Measurements from ENCODE around the gene CRMP1.

CRMP1 gene

DNA sequence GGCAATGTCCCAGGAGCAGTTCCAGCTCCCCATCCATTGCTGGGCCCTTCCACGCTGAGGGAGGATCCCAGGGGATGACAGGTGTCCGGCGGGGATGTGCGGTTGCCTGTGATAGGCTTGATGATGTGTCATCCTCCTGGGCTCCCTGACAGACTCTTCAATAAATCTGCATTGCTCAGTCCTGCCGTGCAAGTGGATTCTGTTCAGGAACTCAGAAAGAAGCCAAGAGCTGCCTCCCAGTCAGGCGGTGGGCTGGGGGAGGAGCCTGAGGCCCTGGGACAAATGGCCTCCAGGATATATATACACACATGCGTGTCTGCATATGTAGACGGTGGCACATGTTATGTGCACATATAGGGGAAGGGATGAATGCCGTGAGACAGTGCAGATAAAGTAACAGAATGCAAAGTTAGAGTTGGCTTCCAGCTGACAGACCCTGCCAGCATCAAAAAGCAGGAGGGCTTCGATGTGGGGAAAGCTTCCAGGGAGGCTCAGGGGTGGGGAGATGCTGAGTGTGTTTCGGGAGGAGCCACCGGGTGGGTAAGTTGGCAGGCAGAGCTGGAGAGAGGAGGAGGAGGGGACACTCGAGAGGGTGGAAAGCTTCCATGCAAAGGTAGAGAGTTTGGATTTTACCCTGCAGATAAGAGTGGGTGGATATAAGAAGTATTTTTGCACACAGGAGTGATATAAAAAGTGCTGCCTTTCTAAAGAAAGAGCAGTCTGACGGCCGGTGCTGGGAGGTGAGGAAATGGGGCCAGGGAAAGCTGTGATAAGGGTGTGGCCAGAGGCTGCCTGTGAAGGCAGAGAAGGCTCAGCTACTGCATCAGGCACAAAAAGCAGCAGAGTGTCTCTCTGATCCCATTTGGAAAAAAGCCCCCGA is 28.5 kb upstream of the CRMP1 start:
- in situ Hi-C loops (cut with MboI; ENCODE audit: low sequenced_read_pairs): no loop called here

DNA sequence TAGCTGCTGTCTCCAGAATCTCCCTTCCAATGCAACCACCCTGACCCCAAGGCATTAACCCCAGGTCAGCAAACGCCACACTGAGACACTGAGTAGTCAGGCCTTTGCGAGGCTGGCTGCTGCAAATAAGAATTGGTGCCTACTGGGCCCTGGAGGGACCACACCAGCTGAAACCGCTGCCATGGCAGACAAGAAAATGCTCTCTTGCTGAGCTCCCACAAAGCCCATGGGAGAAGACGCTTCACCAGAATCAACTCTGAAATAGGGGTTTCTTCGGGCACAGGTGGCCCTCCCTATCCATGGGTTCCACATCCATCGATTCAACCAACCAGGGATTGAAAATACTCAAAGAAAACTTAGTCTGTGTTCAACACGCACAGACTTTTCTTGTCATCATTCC is 26.7 kb upstream of the CRMP1 start:
- in situ Hi-C loops (cut with MboI; ENCODE audit: low sequenced_read_pairs): no loop called here

DNA sequence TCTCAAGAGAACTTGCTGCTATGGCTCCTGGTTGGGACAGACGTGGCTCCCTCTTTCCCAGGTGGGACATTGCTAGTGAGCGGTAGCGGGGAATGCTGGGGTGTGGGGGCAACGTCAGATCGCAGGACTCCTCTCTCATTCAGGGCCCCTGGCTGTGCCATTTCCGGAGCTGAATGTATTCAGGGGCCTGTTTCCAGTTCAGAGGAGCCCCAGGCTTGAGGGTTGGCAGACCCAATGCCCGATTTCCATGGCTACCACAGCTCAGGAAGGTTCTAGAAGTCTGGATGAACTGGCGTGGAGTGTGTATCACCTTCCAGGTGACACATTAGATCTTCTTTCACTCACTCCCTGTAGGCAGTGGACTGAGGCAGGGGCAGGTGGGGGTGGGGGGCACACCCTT is 26.2 kb upstream of the CRMP1 start:
- in situ Hi-C loops (cut with MboI; ENCODE audit: low sequenced_read_pairs): no loop called here

DNA sequence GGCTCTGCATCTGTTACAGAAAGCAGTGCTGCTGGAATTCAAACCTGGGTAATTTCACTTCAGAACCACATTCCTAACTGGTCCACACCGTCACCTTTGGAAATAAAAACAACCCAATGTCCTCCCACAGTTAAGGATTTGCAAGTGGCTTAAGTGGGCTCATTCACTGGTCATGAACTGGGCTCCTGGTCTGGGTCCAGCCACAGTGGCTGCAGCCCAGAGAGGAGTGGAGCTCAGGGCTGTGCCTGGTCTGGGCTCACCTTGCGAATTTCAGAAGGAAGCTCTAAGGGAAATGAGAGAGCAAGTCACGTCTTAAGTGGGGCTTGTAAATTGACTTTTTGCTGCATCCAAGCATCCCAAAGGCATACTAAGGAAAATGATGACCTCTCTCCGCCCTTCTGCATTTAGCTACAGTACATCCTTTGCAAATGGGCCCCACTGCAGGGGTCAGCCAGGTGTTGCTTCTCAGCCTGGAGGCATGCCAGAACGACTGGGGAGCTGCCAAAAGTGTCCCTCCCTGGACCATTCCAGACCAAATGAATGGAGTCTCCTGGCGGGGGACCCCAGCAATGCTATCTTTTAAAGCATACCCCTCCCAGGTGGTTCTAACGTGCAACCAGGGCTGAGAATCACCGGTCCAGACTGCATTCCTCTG is 25.6 kb upstream of the CRMP1 start:
- in situ Hi-C loops (cut with MboI; ENCODE audit: low sequenced_read_pairs): no loop called here

DNA sequence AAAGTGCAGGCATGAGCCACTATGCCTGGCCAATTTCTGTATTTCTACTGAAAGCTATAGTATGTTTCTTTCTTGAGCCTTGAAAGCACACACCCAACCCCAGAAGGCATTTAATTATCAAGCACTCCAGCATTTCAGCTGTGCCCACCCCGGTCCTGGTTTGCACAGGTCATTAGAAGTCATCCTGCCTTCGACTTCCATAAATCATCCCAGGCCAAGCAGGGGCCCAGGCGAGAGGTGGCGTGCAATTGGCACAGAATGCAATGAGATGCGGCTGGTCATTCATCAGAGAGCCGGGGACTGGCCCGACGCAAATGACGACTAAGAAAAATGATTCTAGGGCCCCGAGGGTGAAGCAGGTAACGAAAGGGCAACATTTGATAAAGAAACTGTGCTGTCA is 24.8 kb upstream of the CRMP1 start:
- in situ Hi-C loops (cut with MboI; ENCODE audit: low sequenced_read_pairs): no loop called here

DNA sequence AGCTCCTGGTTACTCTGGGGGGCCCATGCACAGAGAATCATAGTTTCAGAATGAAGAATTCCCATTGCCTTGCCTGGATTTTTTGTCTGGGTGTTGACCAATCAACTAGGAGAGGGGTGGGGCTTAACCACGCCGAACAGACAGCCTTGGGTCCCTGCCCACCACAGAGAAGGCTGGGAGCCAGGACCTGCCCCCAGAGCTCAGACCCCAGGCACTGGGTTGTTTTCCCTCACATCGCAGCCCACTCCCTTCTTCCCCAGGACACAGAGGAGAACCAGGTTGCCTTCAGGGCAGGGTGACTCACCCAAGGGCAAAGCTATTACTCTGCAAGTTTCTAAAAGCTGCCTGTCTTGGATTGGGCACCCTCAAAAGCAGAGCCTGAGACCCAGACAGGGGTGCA is 23.3 kb upstream of the CRMP1 start:
- in situ Hi-C loops (cut with MboI; ENCODE audit: low sequenced_read_pairs): no loop called here

DNA sequence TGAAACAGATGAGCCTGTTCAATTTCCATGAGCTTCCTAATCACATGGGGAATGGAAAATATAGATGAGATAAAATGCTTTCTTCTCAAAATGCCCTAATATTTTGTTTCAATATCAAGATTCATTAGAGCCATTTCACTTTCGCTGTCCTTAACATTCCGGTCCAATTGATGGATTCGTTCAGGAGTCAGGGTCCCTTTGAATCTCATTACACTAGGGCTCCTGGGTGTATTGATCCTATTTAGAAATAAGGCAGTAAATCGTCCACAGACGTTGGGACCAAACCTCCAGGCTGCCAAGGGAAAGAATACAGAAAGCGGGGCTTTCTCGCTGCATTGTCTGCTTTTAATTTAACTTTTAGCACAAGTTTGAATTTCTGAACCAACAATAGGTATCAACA is 20.6 kb upstream of the CRMP1 start:
- in situ Hi-C loops (cut with MboI; ENCODE audit: low sequenced_read_pairs): no loop called here

DNA sequence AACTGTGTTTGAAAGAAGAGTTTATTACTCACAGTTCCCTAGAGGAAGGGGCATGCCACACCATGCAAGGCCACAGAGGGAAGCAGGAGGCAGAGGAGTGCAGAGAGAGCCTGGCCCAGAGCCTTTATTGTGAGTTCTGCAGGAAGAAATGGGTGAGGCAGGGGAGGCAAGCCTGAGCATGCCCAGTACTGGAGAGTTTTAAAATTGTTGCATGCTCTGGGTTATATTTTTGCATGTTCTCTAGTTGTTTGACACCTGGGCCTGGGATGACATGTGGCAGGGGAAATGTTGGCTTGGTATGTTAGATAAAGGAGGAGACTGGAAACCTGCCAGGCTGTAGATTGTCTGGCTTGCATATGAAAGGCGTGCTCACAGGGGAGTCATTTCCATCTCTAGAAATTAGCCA is 19.7 kb upstream of the CRMP1 start:
- in situ Hi-C loops (cut with MboI; ENCODE audit: low sequenced_read_pairs): no loop called here

DNA sequence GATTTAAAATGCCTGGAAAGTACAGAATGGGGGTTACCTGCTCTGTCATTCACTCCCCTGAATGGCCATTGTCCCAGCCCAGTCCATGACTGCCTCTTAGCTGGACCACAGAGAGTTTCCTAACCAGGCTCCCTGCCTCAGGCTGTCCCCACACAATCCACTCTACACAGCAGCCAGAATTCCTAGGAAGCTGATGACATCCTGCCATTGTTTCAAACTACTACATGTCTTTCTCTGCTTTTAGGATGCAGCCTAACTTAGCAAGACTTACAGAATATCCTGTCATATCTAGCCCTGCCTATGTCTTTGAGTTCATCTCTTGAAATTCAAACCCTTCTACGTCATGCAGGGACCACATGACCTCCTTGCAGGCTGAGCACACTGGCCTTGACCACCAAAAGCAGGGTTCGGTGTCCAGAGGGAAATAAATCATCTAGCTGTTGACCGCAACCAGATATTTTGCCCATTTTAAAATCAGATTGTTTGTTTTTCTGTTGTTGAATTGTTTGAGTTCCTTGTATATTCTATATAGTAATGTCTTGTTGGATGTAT is 16.1 kb upstream of the CRMP1 start:
- in situ Hi-C loops (cut with MboI; ENCODE audit: low sequenced_read_pairs): no loop called here

DNA sequence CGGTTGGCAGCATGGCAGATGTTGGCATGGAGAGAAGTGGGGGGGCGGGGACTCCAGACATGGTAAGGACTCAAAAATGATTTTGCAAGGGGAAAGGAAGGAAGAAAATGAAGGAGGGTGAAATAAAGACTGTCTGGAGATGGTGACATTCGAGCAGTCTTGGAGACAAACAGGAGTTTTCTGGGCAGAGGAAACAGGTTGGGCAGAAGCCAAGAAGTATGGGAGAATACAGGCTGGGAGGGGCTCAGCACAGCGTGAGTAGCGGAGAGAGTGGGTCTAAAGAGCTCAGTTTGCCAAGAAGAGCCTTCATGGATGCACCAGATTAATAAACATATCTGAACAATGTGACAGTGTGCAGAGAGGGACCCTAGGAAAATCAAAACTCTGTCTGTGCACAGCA is 13.3 kb upstream of the CRMP1 start:
- in situ Hi-C loops (cut with MboI; ENCODE audit: low sequenced_read_pairs): no loop called here

DNA sequence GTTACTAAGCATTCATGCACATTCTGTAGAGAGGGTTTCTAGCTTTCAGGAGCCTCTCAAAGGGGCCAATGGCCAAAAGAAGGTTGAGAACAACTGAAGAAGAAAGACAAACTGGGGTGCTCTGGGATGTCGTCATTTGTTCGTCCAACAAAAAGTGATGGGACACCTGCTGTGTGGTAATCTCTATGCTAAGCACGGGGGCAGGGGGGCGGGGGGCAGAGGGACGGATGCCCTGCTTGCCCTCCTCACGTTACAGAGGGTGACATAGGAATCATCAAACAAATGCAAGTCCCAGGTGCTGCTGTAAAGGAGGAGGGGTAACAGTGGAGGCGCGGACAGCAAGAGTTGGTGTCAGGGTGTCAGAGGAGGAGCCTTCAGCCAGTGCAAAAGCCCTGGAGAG is 12.8 kb upstream of the CRMP1 start:
- in situ Hi-C loops (cut with MboI; ENCODE audit: low sequenced_read_pairs): no loop called here

DNA sequence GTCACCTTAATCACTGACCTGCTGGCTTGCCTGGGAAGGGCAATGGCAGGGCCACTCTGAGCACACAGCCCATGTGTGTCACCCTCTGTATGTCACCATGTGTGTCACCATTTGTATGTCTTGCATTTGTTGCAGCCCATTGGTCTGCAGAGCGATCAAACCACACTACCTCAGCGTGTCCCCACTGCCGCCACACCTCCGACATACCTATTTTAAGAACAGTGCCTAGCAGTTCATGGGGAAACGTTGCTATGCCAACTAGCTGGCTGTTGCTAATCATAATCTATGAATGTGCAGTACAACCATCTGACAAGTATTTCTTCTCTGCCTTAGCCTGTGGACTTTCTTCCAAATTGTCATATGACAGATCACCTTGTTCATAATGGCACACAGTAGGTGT is 8.0 kb upstream of the CRMP1 start:
- in situ Hi-C loops (cut with MboI; ENCODE audit: low sequenced_read_pairs): no loop called here

DNA sequence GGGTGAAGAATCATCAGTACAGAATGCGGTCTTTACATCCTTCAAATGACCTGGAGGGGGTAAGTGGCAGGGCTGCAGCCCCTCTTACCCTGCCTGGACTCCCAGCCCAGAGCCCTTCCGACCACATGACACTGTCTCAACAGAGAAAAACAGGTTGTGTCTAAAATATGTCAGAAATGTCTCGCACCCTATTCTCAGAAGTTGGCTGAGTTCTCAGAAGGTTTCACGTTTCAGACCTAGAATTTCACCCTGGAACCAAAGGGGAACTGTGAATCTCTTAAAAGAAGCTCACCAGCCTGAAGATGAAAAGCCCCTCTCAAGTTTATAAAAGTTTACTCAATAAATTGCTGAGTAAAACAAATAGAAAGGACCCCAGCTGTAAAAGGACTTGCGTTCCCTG is 7.0 kb upstream of the CRMP1 start:
- in situ Hi-C loops (cut with MboI; ENCODE audit: low sequenced_read_pairs): no loop called here

DNA sequence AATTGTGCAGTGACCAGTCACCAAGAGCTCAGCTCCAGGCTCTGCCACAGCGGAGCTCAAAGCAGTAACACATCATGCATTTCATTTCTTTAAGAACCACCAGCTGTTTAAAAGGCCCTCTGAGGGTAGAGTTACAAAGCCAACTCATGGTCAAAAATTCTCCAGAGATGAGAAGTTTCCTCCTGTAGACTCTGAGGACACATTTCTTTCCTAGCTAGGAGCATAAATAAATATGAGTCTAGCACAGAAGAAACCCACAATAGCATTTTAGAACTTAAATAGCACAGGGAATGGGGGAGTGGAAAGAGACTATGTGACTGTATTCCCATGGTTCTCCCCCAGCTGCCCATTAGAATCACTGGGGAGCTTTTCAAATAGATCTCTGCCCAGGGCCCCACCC is 6.5 kb upstream of the CRMP1 start:
- in situ Hi-C loops (cut with MboI; ENCODE audit: low sequenced_read_pairs): no loop called here

DNA sequence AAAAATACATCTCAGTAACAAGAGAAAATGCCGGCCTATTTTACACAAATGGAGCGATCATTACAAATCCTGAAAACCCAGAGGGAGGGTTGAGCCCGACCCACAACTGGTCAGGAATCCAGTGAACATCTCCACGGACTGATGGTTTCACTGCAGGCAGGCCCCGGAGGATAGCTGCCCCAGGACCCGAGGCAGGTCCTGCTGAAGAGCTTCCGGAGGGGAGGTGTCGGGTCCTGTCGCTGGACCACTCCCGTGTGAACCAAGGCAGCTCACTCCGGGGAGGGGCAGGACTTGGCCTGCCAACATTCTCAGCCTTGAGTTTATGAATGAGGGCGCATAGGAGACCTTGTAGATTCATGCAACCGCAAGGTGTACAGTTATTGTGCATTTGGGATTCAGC is 4.8 kb upstream of the CRMP1 start:
- in situ Hi-C loops (cut with MboI; ENCODE audit: low sequenced_read_pairs): no loop called here

DNA sequence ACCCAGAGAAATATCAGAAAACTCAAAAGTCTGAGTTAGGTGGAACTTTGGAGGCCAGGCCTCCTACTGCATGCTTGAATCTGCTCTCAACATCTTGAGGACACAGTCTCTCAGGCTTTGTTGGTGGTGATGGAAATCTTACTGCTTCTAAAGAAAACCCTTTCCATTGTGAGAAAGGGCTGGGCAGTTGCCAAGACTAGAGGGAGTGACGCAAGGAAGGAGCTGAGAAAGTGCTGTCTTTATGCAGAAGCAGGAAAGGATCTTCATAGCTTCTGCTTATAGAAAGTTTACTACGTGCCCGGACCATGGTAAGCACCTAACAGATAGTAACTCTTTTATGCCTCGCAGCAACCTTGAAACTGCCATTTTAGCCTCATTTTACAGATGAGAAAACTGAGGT is 2.4 kb upstream of the CRMP1 start:
- in situ Hi-C loops (cut with MboI; ENCODE audit: low sequenced_read_pairs): no loop called here

DNA sequence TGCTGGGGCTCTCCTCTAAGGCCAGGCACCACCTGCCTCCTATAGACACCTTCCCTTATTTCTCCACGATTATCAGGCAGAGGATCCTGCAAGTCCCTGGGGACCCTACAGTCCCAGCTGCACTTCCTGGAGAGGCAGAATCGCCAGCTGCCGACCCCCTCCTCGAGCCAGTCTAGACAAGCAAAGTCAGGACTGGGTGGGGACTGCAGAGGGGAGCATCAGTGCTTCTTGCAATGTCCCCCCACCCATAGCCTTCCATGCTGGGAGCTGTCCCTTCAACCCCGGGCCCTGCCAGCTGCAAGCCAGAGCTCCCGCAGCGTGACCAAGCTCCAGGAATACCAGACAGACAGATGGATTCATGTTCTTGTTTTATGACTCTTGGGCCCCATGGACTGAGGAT is 1.4 kb upstream of the CRMP1 start:
- in situ Hi-C loops (cut with MboI; ENCODE audit: low sequenced_read_pairs): no loop called here

DNA sequence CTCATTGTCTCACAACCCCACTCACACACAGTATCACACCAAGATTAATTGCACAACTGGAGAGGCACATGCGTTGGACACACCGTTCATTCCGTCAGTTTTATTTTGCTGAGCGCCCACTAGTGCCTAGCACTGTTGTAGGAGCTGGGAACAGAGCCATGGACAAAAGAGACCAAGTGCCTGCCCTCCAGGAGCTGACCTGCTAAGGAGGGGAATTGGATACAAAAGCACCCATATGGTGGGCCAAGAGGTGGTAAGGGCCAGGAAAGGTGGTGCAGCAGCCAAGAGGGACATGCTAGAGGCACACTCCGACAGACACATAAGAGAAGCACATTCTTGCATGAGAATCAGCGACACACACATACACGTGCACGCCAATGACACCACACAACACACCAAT is 705 bp upstream of the CRMP1 start:
- in situ Hi-C loops (cut with MboI; ENCODE audit: low sequenced_read_pairs): no loop called here

DNA sequence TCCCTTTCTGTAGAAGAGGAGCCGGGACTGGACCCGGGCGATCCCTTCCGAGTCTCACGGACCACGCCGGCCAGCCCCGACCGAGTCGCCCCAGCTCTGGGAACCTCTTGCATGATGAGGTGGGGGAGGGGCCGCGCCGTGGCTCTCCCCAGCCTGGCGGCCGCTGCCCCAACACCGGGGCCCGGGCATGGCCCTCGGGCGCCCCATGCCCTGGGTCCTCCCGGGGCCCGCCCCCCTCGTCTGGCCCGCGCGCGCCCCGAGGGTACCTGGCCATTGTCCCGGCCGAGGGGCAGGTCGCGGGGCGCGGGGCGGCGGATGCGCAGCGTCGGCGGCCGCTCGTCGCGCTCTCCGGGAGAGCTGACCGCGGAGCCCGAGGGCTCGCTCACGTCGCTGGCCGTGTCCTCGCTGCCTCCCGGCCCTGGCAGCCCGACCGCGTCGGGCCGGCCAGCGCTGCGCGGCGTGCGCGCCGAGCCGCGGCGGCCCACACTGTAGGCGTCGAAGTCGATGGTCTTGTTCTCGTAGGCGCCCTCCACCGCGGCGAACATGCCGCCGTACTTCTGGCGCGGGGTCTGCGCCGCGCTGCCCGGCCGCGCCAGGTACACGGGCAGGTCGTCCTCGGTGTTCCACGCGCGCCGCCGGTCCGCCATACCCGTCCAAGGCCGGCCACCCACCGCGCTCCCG is 423 bp downstream of the CRMP1 start:
- in situ Hi-C loops (cut with MboI; ENCODE audit: low sequenced_read_pairs): no loop called here

DNA sequence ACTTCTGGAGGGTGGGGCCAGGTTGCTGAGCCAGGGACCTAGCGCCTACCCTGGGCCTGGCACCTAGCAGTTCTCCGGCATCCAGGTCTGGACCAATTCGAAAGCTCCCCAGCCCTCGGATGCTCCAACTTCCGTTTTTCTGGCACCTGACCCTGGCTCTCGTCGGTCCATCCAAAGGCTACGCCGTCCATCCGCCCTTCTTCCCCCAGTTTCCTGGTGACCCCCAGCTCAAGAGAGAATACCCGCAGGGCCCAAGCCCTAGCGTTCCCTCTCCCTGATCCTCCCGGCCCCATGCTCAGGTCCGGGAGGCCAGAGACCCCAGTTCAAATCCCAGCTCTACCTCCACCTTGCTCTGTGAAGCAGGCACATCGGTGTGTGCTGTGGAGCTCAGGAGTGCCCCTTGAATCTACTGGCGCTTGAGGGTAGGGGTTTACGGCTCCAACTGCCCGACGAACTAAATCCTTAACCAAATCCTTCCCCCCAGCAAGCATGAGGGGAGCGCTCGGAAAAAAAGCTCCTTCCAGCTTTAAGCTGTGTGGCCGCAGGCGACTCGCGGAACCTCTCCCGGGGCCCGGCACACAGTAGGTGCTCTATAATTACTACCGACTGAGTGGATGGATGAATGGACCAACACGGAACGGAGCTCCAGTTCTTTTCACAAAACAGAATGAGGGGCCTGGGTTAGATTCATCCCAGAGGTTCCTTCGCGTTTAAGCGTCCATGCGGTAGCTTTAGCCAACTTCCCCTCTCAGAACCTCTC is 1.1 kb downstream of the CRMP1 start:
- in situ Hi-C loops (cut with MboI; ENCODE audit: low sequenced_read_pairs): no loop called here

Data from HL-60/S4 treated with phorbol 12-myristate 13-acetate at 8.2 ng/mL for 4 days and 3 days (cell line).